ENCODE results near the gene ZMIZ1.

Gene ZMIZ1

GRCh38 chr10:79082631-79083596, 14.1 kb downstream of the ZMIZ1 start:
- no peak for FAIRE-seq

- no peak for FAIRE-seq
Measured at GRCh38 chr10:79084012-79084971, 15.5 kb downstream of the ZMIZ1 start.

GRCh38 chr10:79084972-79085597, 16.3 kb downstream of the ZMIZ1 start:
- no peak for FAIRE-seq

- FAIRE-seq: no peak
Measured at GRCh38 chr10:79086822-79087221, 18.1 kb downstream of the ZMIZ1 start.

- no peak for FAIRE-seq
Measured at GRCh38 chr10:79087721-79088120, 19.0 kb downstream of the ZMIZ1 start.

- no peak for FAIRE-seq
Measured at GRCh38 chr10:79088176-79088575, 19.4 kb downstream of the ZMIZ1 start.

- FAIRE-seq: no peak
Measured at GRCh38 chr10:79088613-79089355, 20.0 kb downstream of the ZMIZ1 start.

- no peak for FAIRE-seq
Measured at GRCh38 chr10:79089632-79090031, 20.9 kb downstream of the ZMIZ1 start.

GRCh38 chr10:79090134-79090803, 21.5 kb downstream of the ZMIZ1 start:
- FAIRE-seq: no peak

- FAIRE-seq: no peak
Measured at GRCh38 chr10:79092292-79092896, 23.6 kb downstream of the ZMIZ1 start.

- no peak for FAIRE-seq
Measured at GRCh38 chr10:79093658-79094411, 25.1 kb downstream of the ZMIZ1 start.

- no peak for FAIRE-seq
Measured at GRCh38 chr10:79094412-79095175, 25.8 kb downstream of the ZMIZ1 start.

- no peak for FAIRE-seq
Measured at GRCh38 chr10:79095316-79095715, 26.6 kb downstream of the ZMIZ1 start.

- no peak for FAIRE-seq
Measured at GRCh38 chr10:79096514-79096913, 27.7 kb downstream of the ZMIZ1 start.

- no peak for FAIRE-seq
Measured at GRCh38 chr10:79097021-79097872, 28.5 kb downstream of the ZMIZ1 start.

GRCh38 chr10:79098061-79098460, 29.3 kb downstream of the ZMIZ1 start:
- FAIRE-seq: no peak

GRCh38 chr10:79098596-79099015, 29.8 kb downstream of the ZMIZ1 start:
- no peak for FAIRE-seq

- FAIRE-seq: no peak
Measured at GRCh38 chr10:79099898-79100448, 31.2 kb downstream of the ZMIZ1 start.
